Measurements from ENCODE around the gene ACOX3.

Gene ACOX3

GRCh38 chr4:8402640-8403039 lies 37.9 kb downstream of the ACOX3 start:
- TF ChIP-seq CTCF (IDR thresholded peaks at IDR 0.05; ENCODE audit: borderline replicate concordance, control extremely low read depth, extremely low read depth, insufficient read depth, missing control alignments) = no peak
- in situ Hi-C loops (cut with MboI; ENCODE audit: low sequenced_read_pairs, unreplicated experiment) = loop anchor here (10.0 kb wide), 1 partner anchor 158 kb away; no protein-coding TSS in a partner anchor
- no peak for DNase-seq (ENCODE audit: low spot score)

- in situ Hi-C loops (cut with MboI; ENCODE audit: low sequenced_read_pairs, unreplicated experiment) = loop anchor here (10.0 kb wide), 1 partner anchor 157 kb away; no protein-coding TSS in a partner anchor
- DNase-seq (ENCODE audit: low spot score) = no peak
- TF ChIP-seq CTCF (IDR thresholded peaks at IDR 0.05; ENCODE audit: borderline replicate concordance, control extremely low read depth, extremely low read depth, insufficient read depth, missing control alignments) = no peak
Measured at GRCh38 chr4:8402181-8402597, 38.3 kb downstream of the ACOX3 start.

- no peak for TF ChIP-seq CTCF (IDR thresholded peaks at IDR 0.05; ENCODE audit: borderline replicate concordance, control extremely low read depth, extremely low read depth, insufficient read depth, missing control alignments)
- no peak for DNase-seq (ENCODE audit: low spot score)
- in situ Hi-C loops (cut with MboI; ENCODE audit: low sequenced_read_pairs, unreplicated experiment) = loop anchor here (10.0 kb wide), 1 partner anchor 157 kb away; no protein-coding TSS in a partner anchor
Measured at GRCh38 chr4:8401665-8402064, 38.9 kb downstream of the ACOX3 start.

- TF ChIP-seq CTCF (IDR thresholded peaks at IDR 0.05; ENCODE audit: borderline replicate concordance, control extremely low read depth, extremely low read depth, insufficient read depth, missing control alignments) = no peak
- DNase-seq (ENCODE audit: low spot score) = no peak
- in situ Hi-C loops (cut with MboI; ENCODE audit: low sequenced_read_pairs, unreplicated experiment) = loop anchor here (10.0 kb wide), 1 partner anchor 156 kb away; no protein-coding TSS in a partner anchor
Measured at GRCh38 chr4:8400632-8401325, 39.7 kb downstream of the ACOX3 start.

GRCh38 chr4:8399298-8399697 lies 41.2 kb downstream of the ACOX3 start:
- TF ChIP-seq CTCF (IDR thresholded peaks at IDR 0.05; ENCODE audit: borderline replicate concordance, control extremely low read depth, extremely low read depth, insufficient read depth, missing control alignments) = no peak
- in situ Hi-C loops (cut with MboI; ENCODE audit: low sequenced_read_pairs, unreplicated experiment) = no loop called here
- DNase-seq (ENCODE audit: low spot score) = no peak

GRCh38 chr4:8398347-8398746 lies 42.2 kb downstream of the ACOX3 start:
- DNase-seq (ENCODE audit: low spot score) = no peak
- TF ChIP-seq CTCF (IDR thresholded peaks at IDR 0.05; ENCODE audit: borderline replicate concordance, control extremely low read depth, extremely low read depth, insufficient read depth, missing control alignments) = no peak
- in situ Hi-C loops (cut with MboI; ENCODE audit: low sequenced_read_pairs, unreplicated experiment) = no loop called here
